Measurements from ENCODE around the gene ROBO2. TPM values are rescaled to one million over a fixed set of nuclear protein-coding genes. Genes with fewer than 3 reads are reported as not detected.

ROBO2 gene
- total RNA-seq, 2 donors from 2014 or later: not detected

DNA sequence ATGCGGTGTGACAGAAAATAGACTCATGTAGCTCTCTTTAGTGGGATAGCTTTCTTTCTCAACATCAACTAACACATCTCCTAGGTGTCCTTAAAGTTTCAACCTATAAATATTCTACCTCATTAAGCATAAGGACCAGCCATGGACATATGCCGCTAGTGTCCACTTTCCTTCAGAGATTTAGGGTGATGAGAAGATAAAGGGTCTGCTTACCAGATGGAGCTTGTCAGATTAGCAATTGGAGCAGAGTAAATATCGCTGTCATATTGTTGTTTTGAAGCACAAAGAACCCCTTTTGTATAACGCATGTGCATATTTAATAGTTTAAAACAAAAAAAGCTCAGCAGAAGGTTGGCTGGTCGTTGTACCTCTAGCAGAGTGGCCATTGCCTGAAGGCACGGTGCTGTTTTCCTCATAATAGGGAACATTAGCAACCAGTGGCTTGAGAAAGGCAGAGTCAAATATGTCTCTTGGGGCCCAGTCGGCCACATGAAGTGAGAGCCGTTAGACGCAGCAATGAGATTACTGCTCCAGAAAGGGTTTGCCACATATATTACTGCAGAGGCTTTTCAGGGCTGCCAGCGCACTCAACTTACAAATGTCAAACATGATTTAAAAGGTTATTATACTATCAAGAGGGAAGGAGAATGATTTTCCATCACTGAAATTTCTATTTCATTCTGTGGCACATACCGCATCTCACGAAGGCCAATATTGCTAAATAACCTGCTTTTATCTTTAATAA, 264.2 kb downstream of the ROBO2 start:
- Mint-ChIP-seq H3K36me3 (no peaks in the 10 kb centered on the region), H3K9me3 (peaks cover 4% of the 10 kb centered on the region), H3K27ac (no peak overlapping the region), H3K4me3 (no peak overlapping the region), H3K4me1 (ENCODE audit: low read depth in 2 of 2) (no peaks in the 10 kb centered on the region), H3K27me3 (no peaks in the 10 kb centered on the region)
- ATAC-seq (no peak), DNase-seq (ENCODE audit: low spot score) (no peak)

DNA sequence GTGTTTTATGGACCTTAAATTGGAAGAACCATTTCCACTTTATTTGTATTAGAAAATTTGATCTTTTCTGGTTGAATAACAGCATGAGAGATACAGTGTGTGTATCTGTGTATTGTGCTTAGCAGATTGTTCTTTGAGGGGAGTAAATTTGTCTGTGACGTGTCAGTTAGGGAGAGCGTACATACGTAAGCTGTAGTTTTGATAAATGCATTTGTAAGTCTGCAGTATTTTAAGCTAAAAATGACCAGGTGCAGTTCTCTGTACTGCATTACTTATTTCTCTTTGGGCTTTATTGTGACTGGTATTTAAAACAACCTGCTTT, 264.8 kb downstream of the ROBO2 start:
- ATAC-seq: no peak
- Mint-ChIP-seq H3K9me3 (peaks cover 4% of the 10 kb centered on the region), H3K27ac (no peak overlapping the region), H3K36me3 (no peaks in the 10 kb centered on the region), H3K27me3 (no peaks in the 10 kb centered on the region), H3K4me1 (ENCODE audit: low read depth in 2 of 2) (no peaks in the 10 kb centered on the region), H3K4me3 (no peak overlapping the region)
- DNase-seq (ENCODE audit: low spot score): no peak

DNA sequence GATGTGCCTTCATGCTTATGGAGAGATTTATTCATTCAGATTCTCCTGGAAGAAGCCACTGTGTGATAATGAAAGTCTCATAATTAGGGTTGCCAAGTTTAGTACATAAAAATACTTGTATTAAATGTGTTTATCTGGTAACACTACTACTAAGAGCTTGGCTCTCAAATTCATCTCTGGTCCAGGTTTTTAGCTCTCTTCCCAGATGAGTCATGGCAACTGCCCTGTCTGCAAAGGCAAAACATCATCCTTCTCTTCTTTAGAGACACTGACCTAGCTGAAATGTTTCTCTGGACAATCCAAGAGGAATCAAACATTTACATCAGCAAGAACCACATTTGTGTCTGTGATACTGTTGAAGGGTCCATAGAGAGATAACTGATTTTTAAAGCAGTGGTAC, 269.6 kb downstream of the ROBO2 start:
- no peaks in the 10 kb centered on the region for H3K36me3 Mint-ChIP-seq
- no peak overlapping the region for H3K4me3 Mint-ChIP-seq
- H3K9me3 Mint-ChIP-seq: peaks cover 4% of the 10 kb centered on the region
- DNase-seq (ENCODE audit: low spot score): no peak
- no peaks in the 10 kb centered on the region for H3K4me1 Mint-ChIP-seq (ENCODE audit: low read depth in 2 of 2)
- H3K27me3 Mint-ChIP-seq: no peaks in the 10 kb centered on the region
- no peak overlapping the region for H3K27ac Mint-ChIP-seq
- ATAC-seq: no peak

DNA sequence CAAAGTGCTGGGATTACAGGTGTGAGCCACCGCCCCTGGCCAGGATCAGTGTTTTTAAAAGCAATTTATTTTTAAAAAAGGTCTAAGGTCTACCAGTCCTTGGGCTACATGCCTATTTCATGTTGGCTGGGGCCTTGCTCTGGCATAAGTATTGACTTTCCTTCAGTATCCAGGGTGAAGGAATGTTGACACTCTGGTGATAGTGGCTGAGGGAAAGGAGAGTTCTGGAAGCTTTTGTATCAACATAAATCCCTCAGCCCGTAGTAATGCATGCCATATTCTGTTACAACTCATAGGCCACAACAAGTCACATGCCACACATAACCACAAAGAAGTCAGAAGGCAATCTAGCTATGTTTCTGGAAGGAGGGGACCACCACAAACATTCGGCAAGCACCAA, 273.9 kb downstream of the ROBO2 start:
- no peak for ATAC-seq
- no peaks in the 10 kb centered on the region for H3K36me3 Mint-ChIP-seq
- no peaks in the 10 kb centered on the region for H3K9me3 Mint-ChIP-seq
- H3K27ac Mint-ChIP-seq: no peak overlapping the region
- no peaks in the 10 kb centered on the region for H3K27me3 Mint-ChIP-seq
- no peak for DNase-seq (ENCODE audit: low spot score)
- no peaks in the 10 kb centered on the region for H3K4me1 Mint-ChIP-seq (ENCODE audit: low read depth in 2 of 2)
- H3K4me3 Mint-ChIP-seq: no peak overlapping the region

DNA sequence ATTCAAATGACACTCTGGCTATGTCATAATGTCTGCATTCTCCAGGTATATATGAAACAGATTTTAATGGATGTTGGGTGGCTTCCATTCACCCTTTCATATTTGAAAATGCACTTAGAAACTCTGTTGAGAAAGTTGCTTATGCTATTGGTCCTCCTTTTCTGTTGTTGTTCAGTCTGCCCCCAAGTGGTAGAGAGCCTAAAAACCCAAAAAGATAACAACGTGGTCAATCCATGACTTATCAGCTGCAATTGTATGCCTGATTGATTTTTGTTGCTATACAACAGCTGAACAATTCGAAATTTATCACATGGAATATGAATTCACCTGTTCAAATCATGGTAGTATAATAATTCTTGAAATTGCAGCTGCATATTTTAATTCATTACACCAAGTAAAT, 279.8 kb downstream of the ROBO2 start:
- DNase-seq (ENCODE audit: low spot score): no peak
- Mint-ChIP-seq H3K27ac (no peak overlapping the region), H3K4me3 (no peak overlapping the region), H3K36me3 (no peaks in the 10 kb centered on the region), H3K9me3 (peaks cover 8% of the 10 kb centered on the region), H3K27me3 (no peaks in the 10 kb centered on the region), H3K4me1 (ENCODE audit: low read depth in 2 of 2) (no peaks in the 10 kb centered on the region)
- ATAC-seq: no peak

DNA sequence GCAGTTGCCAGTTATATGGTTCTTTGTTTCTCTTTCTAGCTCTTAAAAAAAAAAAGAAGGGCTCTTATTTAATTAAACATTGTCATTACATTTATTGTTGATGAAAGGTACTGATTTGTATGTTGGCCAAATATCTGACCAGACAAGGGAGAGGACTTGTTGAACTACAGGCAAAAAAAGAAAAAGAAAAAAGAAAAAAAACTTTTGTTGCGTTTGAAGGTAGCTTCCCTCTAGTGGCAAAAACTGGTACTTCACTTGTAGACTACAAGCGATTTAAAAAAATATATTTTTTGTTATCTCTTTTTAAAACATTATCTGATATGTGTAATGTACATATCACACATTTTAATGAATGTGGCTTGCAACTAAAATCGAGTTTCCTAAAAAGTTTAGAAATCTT, 280.6 kb downstream of the ROBO2 start:
- H3K27ac Mint-ChIP-seq: no peak overlapping the region
- no peaks in the 10 kb centered on the region for H3K27me3 Mint-ChIP-seq
- DNase-seq (ENCODE audit: low spot score) (no peak), ATAC-seq (no peak)
- no peaks in the 10 kb centered on the region for H3K4me1 Mint-ChIP-seq (ENCODE audit: low read depth in 2 of 2)
- H3K4me3 Mint-ChIP-seq: no peak overlapping the region
- H3K36me3 Mint-ChIP-seq: no peaks in the 10 kb centered on the region
- peaks cover 8% of the 10 kb centered on the region for H3K9me3 Mint-ChIP-seq

DNA sequence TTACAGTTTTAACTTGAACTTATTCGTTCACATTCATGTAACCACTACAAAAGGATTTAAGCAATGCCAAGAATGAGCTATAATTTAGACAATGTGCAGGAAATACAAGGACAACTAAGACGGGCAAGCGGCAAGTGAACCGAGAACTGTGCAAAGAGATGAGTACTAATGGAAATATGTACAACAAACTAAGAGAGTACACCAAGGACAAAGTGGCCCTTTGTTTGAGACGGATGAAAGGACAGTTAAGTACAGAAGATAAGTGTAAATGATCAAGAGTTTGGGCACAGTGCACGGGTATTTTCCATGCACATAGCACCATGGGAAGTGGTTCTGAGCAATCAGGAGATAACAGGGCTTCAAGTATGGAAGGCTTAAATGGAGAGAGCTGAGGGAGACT, 281.7 kb downstream of the ROBO2 start:
- no peaks in the 10 kb centered on the region for H3K27me3 Mint-ChIP-seq
- no peaks in the 10 kb centered on the region for H3K4me1 Mint-ChIP-seq (ENCODE audit: low read depth in 2 of 2)
- no peak overlapping the region for H3K4me3 Mint-ChIP-seq
- ATAC-seq: no peak
- DNase-seq (ENCODE audit: low spot score): no peak
- no peak overlapping the region for H3K27ac Mint-ChIP-seq
- no peaks in the 10 kb centered on the region for H3K36me3 Mint-ChIP-seq
- H3K9me3 Mint-ChIP-seq: peaks cover 8% of the 10 kb centered on the region

DNA sequence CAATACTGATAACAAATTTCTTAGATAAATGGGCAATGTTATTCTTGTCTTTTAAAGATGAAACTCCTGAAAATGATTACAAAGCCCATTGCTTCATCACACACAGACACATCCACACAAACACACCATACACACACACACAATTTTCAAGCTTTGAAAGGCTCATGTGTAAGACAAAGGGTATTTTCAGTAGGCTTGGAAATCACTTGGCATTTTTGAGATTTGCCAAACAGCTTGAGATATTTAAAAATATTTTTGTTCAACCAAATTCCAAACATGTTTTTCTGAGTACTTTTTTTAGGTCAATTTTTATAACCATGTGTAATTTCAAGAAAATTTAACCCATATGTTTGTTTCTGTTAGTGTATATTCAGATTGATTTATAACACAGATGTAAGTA, 283.7 kb downstream of the ROBO2 start:
- no peak overlapping the region for H3K4me3 Mint-ChIP-seq
- no peak overlapping the region for H3K27ac Mint-ChIP-seq
- H3K9me3 Mint-ChIP-seq: peaks cover 12% of the 10 kb centered on the region
- ATAC-seq: no peak
- no peaks in the 10 kb centered on the region for H3K27me3 Mint-ChIP-seq
- no peaks in the 10 kb centered on the region for H3K36me3 Mint-ChIP-seq
- DNase-seq (ENCODE audit: low spot score): no peak
- no peaks in the 10 kb centered on the region for H3K4me1 Mint-ChIP-seq (ENCODE audit: low read depth in 2 of 2)

DNA sequence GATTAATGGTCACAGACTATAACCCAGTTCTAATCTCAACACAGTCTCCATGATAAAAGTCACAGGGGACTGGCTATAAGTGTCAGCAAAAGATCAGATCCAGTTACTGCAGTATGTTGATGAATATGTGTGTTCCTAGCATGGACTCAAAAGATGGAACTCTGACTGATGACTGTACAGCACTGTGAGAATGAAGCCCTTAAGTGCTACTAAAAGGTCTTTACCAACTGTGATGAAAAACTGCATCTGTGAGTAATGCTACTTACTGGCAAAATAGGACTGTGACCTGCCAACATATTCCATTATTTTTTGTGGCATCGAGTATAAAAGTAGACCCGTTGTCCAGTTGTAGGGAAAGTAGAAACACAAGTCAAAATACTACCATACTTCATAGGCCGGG, 284.2 kb downstream of the ROBO2 start:
- Mint-ChIP-seq H3K27me3 (no peaks in the 10 kb centered on the region), H3K27ac (no peak overlapping the region), H3K9me3 (peaks cover 12% of the 10 kb centered on the region), H3K4me1 (ENCODE audit: low read depth in 2 of 2) (no peaks in the 10 kb centered on the region), H3K36me3 (no peaks in the 10 kb centered on the region), H3K4me3 (no peak overlapping the region)
- DNase-seq (ENCODE audit: low spot score) (no peak), ATAC-seq (no peak)

DNA sequence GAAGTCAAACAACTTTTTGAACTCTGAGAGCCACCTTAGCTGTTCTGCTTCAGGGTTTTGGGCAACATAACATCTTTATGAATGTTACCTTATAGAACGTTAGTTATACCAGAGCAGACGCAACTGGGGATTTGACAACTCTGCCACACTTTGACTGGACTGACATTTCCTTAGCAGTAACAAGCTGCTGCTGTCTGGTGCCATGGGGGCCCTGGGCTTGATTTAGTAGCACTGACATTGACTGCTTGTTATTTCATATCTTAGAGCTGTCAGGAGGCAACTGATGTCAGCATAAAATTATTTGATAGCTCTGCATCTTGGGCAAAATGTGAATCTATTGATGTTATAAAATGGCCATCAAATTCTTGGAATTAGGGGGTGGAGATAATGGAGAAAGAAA, 285.4 kb downstream of the ROBO2 start:
- no peaks in the 10 kb centered on the region for H3K4me1 Mint-ChIP-seq (ENCODE audit: low read depth in 2 of 2)
- H3K27ac Mint-ChIP-seq: no peak overlapping the region
- H3K4me3 Mint-ChIP-seq: no peak overlapping the region
- peaks cover 12% of the 10 kb centered on the region for H3K9me3 Mint-ChIP-seq
- H3K36me3 Mint-ChIP-seq: no peaks in the 10 kb centered on the region
- DNase-seq (ENCODE audit: low spot score): no peak
- no peaks in the 10 kb centered on the region for H3K27me3 Mint-ChIP-seq
- ATAC-seq: no peak

DNA sequence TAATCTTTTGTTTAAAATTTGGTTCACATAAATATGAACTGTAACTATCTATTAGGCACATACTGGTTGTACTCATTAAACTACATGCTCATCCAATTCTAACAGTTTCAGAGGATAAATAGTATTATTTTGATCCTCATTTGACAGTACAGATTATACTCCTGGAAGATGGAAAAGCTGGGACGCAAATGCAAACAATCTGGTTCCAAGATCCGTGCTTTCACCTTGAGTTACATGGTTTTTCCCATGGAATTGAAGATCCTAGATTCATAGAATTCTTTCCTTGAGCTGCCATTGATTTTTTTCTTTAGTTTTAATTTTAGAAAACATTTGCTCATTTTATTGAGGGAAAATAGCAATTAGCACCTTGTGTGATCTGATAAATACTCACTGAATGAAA, 285.8 kb downstream of the ROBO2 start:
- Mint-ChIP-seq H3K36me3 (no peaks in the 10 kb centered on the region), H3K4me1 (ENCODE audit: low read depth in 2 of 2) (no peaks in the 10 kb centered on the region), H3K9me3 (peaks cover 12% of the 10 kb centered on the region), H3K4me3 (no peak overlapping the region), H3K27me3 (no peaks in the 10 kb centered on the region), H3K27ac (no peak overlapping the region)
- ATAC-seq (no peak), DNase-seq (ENCODE audit: low spot score) (no peak)

DNA sequence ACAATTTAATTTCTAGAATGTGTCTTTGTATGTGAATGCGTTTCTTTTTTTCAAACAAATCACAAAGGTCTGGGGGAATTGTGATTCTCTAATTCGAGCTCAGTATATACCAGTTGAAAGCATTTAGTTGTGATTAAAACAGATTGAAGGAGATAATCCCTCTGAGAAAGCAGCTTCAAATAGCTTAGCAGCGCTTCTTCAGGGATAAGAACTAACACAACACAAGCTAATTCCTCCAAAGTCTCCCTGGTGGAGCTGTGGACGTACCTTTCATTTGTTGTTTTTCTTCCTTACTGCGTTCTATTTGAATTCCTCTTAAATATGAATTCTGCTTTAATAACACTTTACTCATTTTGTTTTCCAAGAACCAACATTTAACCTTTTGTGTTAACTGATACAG, 286.7 kb downstream of the ROBO2 start:
- no peak overlapping the region for H3K27ac Mint-ChIP-seq
- DNase-seq (ENCODE audit: low spot score): no peak
- H3K27me3 Mint-ChIP-seq: no peaks in the 10 kb centered on the region
- no peak overlapping the region for H3K4me3 Mint-ChIP-seq
- ATAC-seq: no peak
- peaks cover 10% of the 10 kb centered on the region for H3K9me3 Mint-ChIP-seq
- H3K4me1 Mint-ChIP-seq (ENCODE audit: low read depth in 2 of 2): no peaks in the 10 kb centered on the region
- H3K36me3 Mint-ChIP-seq: no peaks in the 10 kb centered on the region

DNA sequence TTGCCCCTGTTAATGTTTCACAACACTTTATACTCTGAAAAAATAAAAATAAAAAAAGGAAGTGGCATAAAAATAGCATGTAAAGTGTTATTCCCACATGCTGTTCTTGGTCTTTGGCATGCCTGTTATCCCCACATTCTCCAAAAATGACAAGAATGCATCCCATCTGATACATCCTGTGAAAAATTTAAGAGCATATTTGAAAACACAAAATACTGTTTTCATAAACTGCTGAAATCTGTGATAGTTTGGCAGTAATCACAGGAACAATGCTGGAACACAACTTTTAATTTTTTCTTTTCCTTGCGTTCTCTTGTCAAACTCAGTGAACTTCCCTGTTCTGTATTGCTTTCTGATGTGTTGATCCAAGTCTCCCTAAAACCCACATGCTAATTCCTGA, 288.8 kb downstream of the ROBO2 start:
- DNase-seq (ENCODE audit: low spot score): no peak
- H3K36me3 Mint-ChIP-seq: no peaks in the 10 kb centered on the region

DNA sequence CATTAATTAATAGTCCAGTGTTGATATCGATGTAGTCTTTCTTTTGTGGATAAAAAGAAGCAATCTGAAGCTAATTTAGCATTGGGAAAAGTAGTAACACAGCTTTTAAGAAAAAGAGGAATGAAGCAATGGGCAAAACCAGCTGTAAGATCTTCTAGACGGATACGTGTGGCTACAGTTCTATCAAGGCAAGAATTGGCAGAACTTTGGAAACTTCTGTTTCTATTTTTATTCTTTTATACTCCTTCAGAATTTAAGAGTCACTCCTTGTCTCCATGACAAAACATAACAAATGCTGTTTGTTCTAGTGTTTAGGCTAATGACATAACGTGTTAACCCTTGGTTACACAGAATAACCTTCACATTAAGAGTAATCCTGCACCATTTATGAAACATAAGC, 289.2 kb downstream of the ROBO2 start:
- Mint-ChIP-seq H3K27ac (no peak overlapping the region), H3K4me3 (no peak overlapping the region), H3K36me3 (no peaks in the 10 kb centered on the region), H3K4me1 (ENCODE audit: low read depth in 2 of 2) (no peaks in the 10 kb centered on the region), H3K9me3 (peaks cover 10% of the 10 kb centered on the region), H3K27me3 (no peaks in the 10 kb centered on the region)
- ATAC-seq: no peak
- DNase-seq (ENCODE audit: low spot score): no peak

More for the DNA sequence above, 288.8 kb downstream of the ROBO2 start:
- Mint-ChIP-seq H3K4me1 (ENCODE audit: low read depth in 2 of 2) (no peaks in the 10 kb centered on the region), H3K9me3 (peaks cover 6% of the 10 kb centered on the region), H3K27me3 (no peaks in the 10 kb centered on the region), H3K4me3 (no peak overlapping the region), H3K27ac (no peak overlapping the region)
- no peak for ATAC-seq

DNA sequence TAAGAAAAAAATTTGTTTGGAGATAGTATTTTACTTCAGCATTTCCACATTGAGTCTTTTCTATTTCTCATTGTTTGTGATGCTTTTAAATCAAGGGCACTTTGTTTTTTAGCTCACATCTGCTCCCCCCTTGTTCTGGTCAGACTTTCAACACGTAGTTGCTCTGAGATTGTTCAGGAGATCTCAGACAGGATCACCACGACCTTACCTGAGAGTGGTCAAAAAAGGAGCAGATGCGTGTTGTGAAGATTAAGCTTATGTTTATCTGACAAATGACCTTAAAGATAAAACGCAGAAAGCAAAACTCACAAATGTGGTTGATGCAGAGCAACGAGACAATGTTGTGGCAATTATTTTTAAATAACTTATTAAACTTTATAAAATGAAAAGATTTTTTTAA, 298.3 kb downstream of the ROBO2 start:
- Mint-ChIP-seq H3K36me3 (no peaks in the 10 kb centered on the region), H3K27me3 (no peaks in the 10 kb centered on the region), H3K4me3 (no peak overlapping the region), H3K9me3 (peaks cover 10% of the 10 kb centered on the region), H3K4me1 (ENCODE audit: low read depth in 2 of 2) (no peaks in the 10 kb centered on the region), H3K27ac (no peak overlapping the region)
- ATAC-seq: no peak
- DNase-seq (ENCODE audit: low spot score): no peak
